Measurements from ENCODE around the gene DTL. TPM values are rescaled to one million over a fixed set of nuclear protein-coding genes. Genes with fewer than 3 reads are reported as not detected.

DTL gene
- total and polyA plus RNA-seq, 2 of the 13 experiments (the other 11 are each of a cell fraction or from before 2014, with no cell fraction given): 10.4 to 32.8 TPM

- intact Hi-C loops (cut with micrococcal nuclease; ENCODE audit: unreplicated experiment) (loop anchor here (1.0 kb wide), 2 partner anchors 220 to 297 kb away; no protein-coding TSS in a partner anchor), in situ Hi-C loops (cut with HindIII; ENCODE audit: extremely low pct_ligation_motif_present, low pct_unique_long_range_greater_than_20kb) (loop anchor here (5.0 kb wide), 2 partner anchors 221 to 296 kb away; no protein-coding TSS in a partner anchor)
- Histone ChIP-seq H3K27ac (ENCODE audit: extremely low read length, insufficient read depth, low read length) (no peak overlapping the region), H3K79me2 (ENCODE audit: insufficient read depth, low read length) (no peaks in the 10 kb centered on the region), H3K4me3 (replicated peaks in 1 of 3; ENCODE audit: insufficient read depth in 1 of 3, low read depth in 2 of 3, low read length in 3 of 3) (no peak overlapping the region), H4K20me1 (ENCODE audit: insufficient read depth, low read length) (no peaks in the 10 kb centered on the region), H3K27me3 (ENCODE audit: control insufficient read depth in 1 of 2, insufficient read depth in 2 of 2, low read length in 2 of 2) (no peaks in the 10 kb centered on the region), H3K9ac (ENCODE audit: insufficient read depth, low read depth, low read length) (no peak overlapping the region), H2AFZ (ENCODE audit: low read length) (no peak overlapping the region), H3K36me3 (replicated peaks in 1 of 2; ENCODE audit: control insufficient read depth in 1 of 2, insufficient read depth in 2 of 2, low read length in 2 of 2) (peaks cover 3 to 48% of the 10 kb centered on the region in 2 experiments; a peak in 4 of 5 replicates), H3K9me3 (ENCODE audit: low read length) (no peaks in the 10 kb centered on the region), H3K4me1 (ENCODE audit: insufficient read depth, low read length) (no peaks in the 10 kb centered on the region), H3K4me2 (ENCODE audit: low read depth, low read length) (no peak overlapping the region)
- DNase-seq (ENCODE audit: low spot score): peak; percentile 35
- BruUV-seq (replicated peaks): no TSS peak
- CTCF ChIA-PET (ENCODE audit: low intra/inter-chr PET ratio, low total read pairs): interaction anchor here (1.7 to 3.3 kb wide), 4 partner anchors 221 to 385 kb away, joined by 5 to 32 read pairs (median 19); no protein-coding TSS in a partner anchor
- ATAC-seq: peak; percentile 69
- peak; percentile 20 for TF ChIP-seq TEAD3 (CRISPR knock-in tag; optimal IDR thresholded peaks at IDR 0.05; ENCODE audit: borderline replicate concordance)
- TF ChIP-seq MIXL1 (CRISPR knock-in tag; IDR thresholded peaks at IDR 0.05): 0 out of 2 replicates have a peak, but pooled peaks have one; percentile 34
- TF ChIP-seq THAP11 (CRISPR knock-in tag; IDR thresholded peaks at IDR 0.05): no peak
- TF ChIP-seq RAD21 (CRISPR knock-in tag; IDR thresholded peaks at IDR 0.05): peak; percentile 76
- TF ChIP-seq STAG1 (CRISPR knock-in tag; IDR thresholded peaks at IDR 0.05): peak; percentile 94
- TF ChIP-seq ZNF512 (CRISPR knock-in tag; IDR thresholded peaks at IDR 0.05): no peak
- no peak for TF ChIP-seq ZNF691 (CRISPR knock-in tag; IDR thresholded peaks at IDR 0.05; ENCODE audit: borderline replicate concordance, low read depth)
- peak; percentile 71 for TF ChIP-seq CTCF (CRISPR knock-in tag; IDR thresholded peaks at IDR 0.05)
- no peak for TF ChIP-seq E2F5 (CRISPR knock-in tag; conservative IDR thresholded peaks at IDR 0.05)
- no peak for TF ChIP-seq THAP9 (CRISPR knock-in tag; IDR thresholded peaks at IDR 0.05; ENCODE audit: borderline replicate concordance)
- peak; percentile 97 for TF ChIP-seq SMC3 (IDR thresholded peaks at IDR 0.05; ENCODE audit: low read length)
- 0 out of 2 replicates have a peak, but pooled peaks have one; percentile 28 for TF ChIP-seq ZGPAT (CRISPR knock-in tag; IDR thresholded peaks at IDR 0.05)
- FAIRE-seq: peak; percentile 73
- POLR2A ChIA-PET: interaction anchor here (0.8 to 1.3 kb wide), 3 partner anchors 172 to 215 kb away, joined by 3 to 7 read pairs (median 3); no protein-coding TSS in a partner anchor
Observed at GRCh38 chr1:212070720-212071302, 35.3 kb downstream of the DTL start.

Data from HepG2 (cell line).